Activated CD4-positive, alpha-beta T cell treated with anti-CD3 and anti-CD28 coated beads for 36 hours (primary cell): ENCODE data around the gene PCDHB4. TPM values are rescaled to one million over a fixed set of nuclear protein-coding genes. Genes with fewer than 3 reads are reported as not detected.

Source experiments
- total RNA-seq, 2 experiments: library from RNA; stranded (reverse); gene quantifications; one replicate each; pipeline ENCODE4 v1.2.3, GENCODE V29; 2021

PCDHB4 gene
- total RNA-seq, 2 experiments from 2014 or later, result not detected

Other genes with a start within 250 kb of the PCDHB4 start
- gene PCDHA12, start 246.5 kb upstream of the PCDHB4 start, total RNA-seq, result not detected
- not detected for gene PCDHA13, start 239.7 kb upstream of the PCDHB4 start, total RNA-seq
- gene PCDHAC1, start 195.5 kb upstream of the PCDHB4 start, total RNA-seq, result not detected
- gene PCDHAC2, start 155.3 kb upstream of the PCDHB4 start, total RNA-seq, result not detected
- gene PCDHB1, start 70.4 kb upstream of the PCDHB4 start, total RNA-seq, result not detected
- not detected for gene PCDHB2, start 27.2 kb upstream of the PCDHB4 start, total RNA-seq
- not detected for gene PCDHB3, start 21.3 kb upstream of the PCDHB4 start, total RNA-seq
- not detected for gene PCDHB5, start 13.4 kb downstream of the PCDHB4 start, total RNA-seq
- not detected for gene PCDHB6, start 28.2 kb downstream of the PCDHB4 start, total RNA-seq
- gene PCDHB7, start 50.8 kb downstream of the PCDHB4 start, total RNA-seq, result not detected
- not detected for gene PCDHB8, start 56.0 kb downstream of the PCDHB4 start, total RNA-seq
- not detected for gene PCDHB16, start 60.6 kb downstream of the PCDHB4 start, total RNA-seq
- gene PCDHB9, start 65.3 kb downstream of the PCDHB4 start, total RNA-seq, result not detected
- gene PCDHB10, start 70.5 kb downstream of the PCDHB4 start, total RNA-seq, result not detected
- not detected for gene PCDHB11, start 77.8 kb downstream of the PCDHB4 start, total RNA-seq
- not detected for gene PCDHB12, start 86.9 kb downstream of the PCDHB4 start, total RNA-seq
- gene PCDHB13, start 92.1 kb downstream of the PCDHB4 start, total RNA-seq, result not detected
- gene PCDHB14, start 101.5 kb downstream of the PCDHB4 start, total RNA-seq, result not detected
- not detected for gene PCDHB15, start 123.6 kb downstream of the PCDHB4 start, total RNA-seq
- gene SLC25A2, start 182.2 kb downstream of the PCDHB4 start, total RNA-seq, result under 1 TPM; 0.27 to 0.30 TPM
- 10 to 100 TPM; 45.2 to 54.4 TPM for gene TAF7, start 199.0 kb downstream of the PCDHB4 start, total RNA-seq
- under 1 TPM in 1 of 2 experiments, not detected in 1; 0.05 TPM for gene PCDHGA1, start 208.7 kb downstream of the PCDHB4 start, total RNA-seq
- not detected for gene PCDHGA2, start 216.9 kb downstream of the PCDHB4 start, total RNA-seq
- not detected for gene PCDHGA3, start 222.0 kb downstream of the PCDHB4 start, total RNA-seq
- gene PCDHGB1, start 228.3 kb downstream of the PCDHB4 start, total RNA-seq, result not detected
- under 1 TPM; 0.11 TPM for gene PCDHGA4, start 233.2 kb downstream of the PCDHB4 start, total RNA-seq
- under 1 TPM; 0.07 to 0.18 TPM for gene PCDHGB2, start 238.2 kb downstream of the PCDHB4 start, total RNA-seq
- under 1 TPM; 0.07 to 0.09 TPM for gene PCDHGA5, start 242.3 kb downstream of the PCDHB4 start, total RNA-seq
- not detected for gene PCDHGB3, start 248.4 kb downstream of the PCDHB4 start, total RNA-seq